OCI-LY7 (cell line): ENCODE data around the gene NBR1. TPM values are rescaled to one million over a fixed set of nuclear protein-coding genes. Genes with fewer than 3 reads are reported as not detected.
"Not testable (repeated sequence)": the region's sequence is repeated elsewhere in the genome, so short reads cannot be mapped to it uniquely, and the experiment has no call there.

Experiments
- BruUV-seq: library from RNA; stranded (reverse); fragments of 400-500 nt; replicated peaks from 2 replicates; lab custom pipeline; 2021; lab: Mats Ljungman, UMichigan
- CTCF ChIA-PET: fragments of 300-600 bp; sonication (Branson Sonifier 250); formaldehyde crosslinking; loops from one replicate; lab custom pipeline; 2022; ENCODE audit warnings: antibody characterized with exemption; ENCODE audit not compliant: unreplicated experiment; lab: Charles Lee
- POLR2A ChIA-PET: fragments of 300-600 bp; sonication (Branson Sonifier 250); formaldehyde crosslinking; loops from one replicate; lab custom pipeline; 2022; ENCODE audit warnings: antibody characterized with exemption; lab: Charles Lee
- DNase-seq: peaks from one replicate; pipeline ENCODE4 v3.0.0-alpha.2; 2015; ENCODE audit warnings: low spot score
- H2AFZ ChIP-seq: fragments of 200-600 bp; sonication (generic), shearing (Covaris generic); 2 replicates; pipeline ENCODE4 v1.6.1; 2014; ENCODE audit warnings: mild to moderate bottlenecking, antibody characterized with exemption, low read length, moderate library complexity
- H3K27ac ChIP-seq: fragments of 200-600 bp; sonication (generic); 2 replicates; pipeline ENCODE4 v1.5.1; 2014; ENCODE audit warnings: mixed run types, low read depth, mild to moderate bottlenecking, moderate library complexity, low read length, inconsistent platforms; ENCODE audit not compliant: poor library complexity, severe bottlenecking
- H3K36me3 ChIP-seq: fragments of 200-600 bp; sonication (generic); 2 replicates; pipeline ENCODE4 v1.6.1; 2014; ENCODE audit warnings: mild to moderate bottlenecking, antibody characterized with exemption, low read length, moderate library complexity, mixed read lengths; ENCODE audit not compliant: insufficient read depth
- H3K4me1 ChIP-seq: fragments of 200-600 bp; sonication (generic); 2 replicates; pipeline ENCODE4 v1.5.1; 2014; ENCODE audit warnings: mild to moderate bottlenecking, low read length; ENCODE audit not compliant: insufficient read depth, poor library complexity, severe bottlenecking
- H3K4me2 ChIP-seq: fragments of 200-600 bp; sonication (generic); 2 replicates; pipeline ENCODE4 v1.6.1; 2014; ENCODE audit warnings: mild to moderate bottlenecking, low read length
- H3K4me3 ChIP-seq: fragments of 200-600 bp; sonication (generic); 2 replicates; pipeline ENCODE4 v1.5.1; 2014; ENCODE audit warnings: mild to moderate bottlenecking, low read depth, low read length; ENCODE audit not compliant: poor library complexity, severe bottlenecking
- H3K79me2 ChIP-seq: fragments of 200-600 bp; sonication (generic); 2 replicates; pipeline ENCODE4 v1.6.1; 2016; ENCODE audit warnings: low read depth, mild to moderate bottlenecking, low read length, moderate library complexity, mixed read lengths; ENCODE audit not compliant: insufficient read depth
- H3K9me2 ChIP-seq: fragments of 200-600 bp; sonication (generic); 2 replicates; pipeline ENCODE4 v1.6.1; 2016; ENCODE audit warnings: mild to moderate bottlenecking, low read length, mixed read lengths; ENCODE audit not compliant: insufficient read depth
- H3K9me3 ChIP-seq: fragments of 200-600 bp; sonication (generic); 2 replicates; pipeline ENCODE4 v1.6.1; 2014; ENCODE audit warnings: mild to moderate bottlenecking, mixed run types, low read length, mixed read lengths
- H4K20me1 ChIP-seq: fragments of 200-600 bp; sonication (generic); 2 replicates; pipeline ENCODE4 v1.6.1; 2014; ENCODE audit warnings: mild to moderate bottlenecking, antibody characterized with exemption, low read length, moderate library complexity, mixed read lengths; ENCODE audit not compliant: insufficient read depth
- intact Hi-C: fragments of 100-400 bp; cut with micrococcal nuclease; formaldehyde crosslinking; loops from one replicate; pipeline ENCODE4 v1.10.0; 2022; ENCODE audit not compliant: unreplicated experiment
- total RNA-seq, 2 experiments: library from RNA; depleted of rRNA in 1 of 2; stranded (reverse); fragments of >200 nt in 1 of 2; shearing (Covaris generic) in 1 of 2; gene quantifications; 2 replicates each; pipeline ENCODE4 v1.2.3, GENCODE V29; 2014 to 2022

The NBR1 gene
- total RNA-seq, 2 experiments from 2014 or later = 16.2 to 38.6 TPM

GRCh38 chr17:43232021-43232699 lies 61.1 kb downstream of the NBR1 start:
- H3K9me3 ChIP-seq, H2AFZ ChIP-seq, POLR2A ChIA-PET, H3K4me1 ChIP-seq, H4K20me1 ChIP-seq, H3K9me2 ChIP-seq, intact Hi-C loops, CTCF ChIA-PET, H3K36me3 ChIP-seq, H3K79me2 ChIP-seq: not testable (repeated sequence)
- Histone ChIP-seq H3K4me2 (peak overlapping the region; percentile 58), H3K27ac (peak overlapping the region; percentile 3), H3K4me3 (peak overlapping the region; percentile 33)
- peak; percentile 13 for DNase-seq
- BruUV-seq = TSS peak; percentile 97

DNA sequence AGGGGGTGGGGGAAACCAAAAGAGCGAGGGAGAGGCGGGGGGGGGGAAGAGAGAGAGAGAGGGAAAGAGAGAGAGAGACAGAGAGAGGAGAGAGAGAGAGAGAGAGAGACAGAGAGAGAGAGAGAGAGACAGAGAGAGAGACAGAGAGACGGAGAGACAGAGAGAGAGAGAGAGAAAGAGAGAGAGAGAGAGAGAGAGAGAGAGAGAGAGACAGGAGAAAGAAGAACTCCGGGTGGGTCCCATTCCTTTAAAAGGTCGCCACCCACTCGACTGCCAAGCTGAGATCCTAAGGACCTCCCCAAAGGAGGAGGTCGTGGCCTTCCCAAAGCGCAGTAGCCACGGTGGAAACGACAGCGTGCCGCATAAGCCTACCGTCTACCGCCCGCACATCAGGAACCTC lies 62.2 kb downstream of the NBR1 start:
- H3K79me2 ChIP-seq, H3K9me3 ChIP-seq, DNase-seq, intact Hi-C loops, H4K20me1 ChIP-seq, POLR2A ChIA-PET, H3K4me3 ChIP-seq, H3K36me3 ChIP-seq, H2AFZ ChIP-seq, H3K4me1 ChIP-seq, H3K9me2 ChIP-seq, H3K27ac ChIP-seq, CTCF ChIA-PET, H3K4me2 ChIP-seq, BruUV-seq: not testable (repeated sequence)

GRCh38 chr17:43233877-43234276 lies 62.9 kb downstream of the NBR1 start, which contains the start of gene RNU2-1:
TSS of gene RNU2-1 (minus strand) at chr17:43233977.
- H3K9me2 ChIP-seq, H3K4me2 ChIP-seq, intact Hi-C loops, POLR2A ChIA-PET, CTCF ChIA-PET, BruUV-seq, H3K27ac ChIP-seq, H3K4me3 ChIP-seq, H3K4me1 ChIP-seq, H3K79me2 ChIP-seq, H3K36me3 ChIP-seq, H4K20me1 ChIP-seq, DNase-seq, H2AFZ ChIP-seq, H3K9me3 ChIP-seq: not testable (repeated sequence)

DNA sequence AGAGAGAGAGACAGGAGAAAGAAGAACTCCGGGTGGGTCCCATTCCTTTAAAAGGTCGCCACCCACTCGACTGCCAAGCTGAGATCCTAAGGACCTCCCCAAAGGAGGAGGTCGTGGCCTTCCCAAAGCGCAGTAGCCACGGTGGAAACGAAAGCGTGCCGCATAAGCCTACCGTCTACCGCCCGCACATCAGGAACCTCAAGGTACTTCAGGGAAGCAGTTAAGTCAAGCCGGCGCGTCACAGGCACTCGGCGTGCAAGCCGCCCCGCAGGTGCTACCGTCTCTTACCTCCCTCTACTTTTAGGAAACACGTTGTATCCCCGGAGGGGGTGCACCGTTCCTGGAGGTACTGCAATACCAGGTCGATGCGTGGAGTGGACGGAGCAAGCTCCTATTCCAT lies 68.6 kb downstream of the NBR1 start:
- H3K27ac ChIP-seq, H3K4me2 ChIP-seq, H3K4me1 ChIP-seq, DNase-seq, H2AFZ ChIP-seq, H3K36me3 ChIP-seq, intact Hi-C loops, H3K9me2 ChIP-seq, H3K4me3 ChIP-seq, CTCF ChIA-PET, H3K9me3 ChIP-seq, BruUV-seq, POLR2A ChIA-PET, H4K20me1 ChIP-seq, H3K79me2 ChIP-seq: not testable (repeated sequence)

- H3K27ac ChIP-seq, BruUV-seq, H2AFZ ChIP-seq, H4K20me1 ChIP-seq, H3K4me2 ChIP-seq, H3K9me3 ChIP-seq, DNase-seq, H3K36me3 ChIP-seq, H3K79me2 ChIP-seq, intact Hi-C loops, POLR2A ChIA-PET, CTCF ChIA-PET, H3K4me3 ChIP-seq, H3K4me1 ChIP-seq, H3K9me2 ChIP-seq: not testable (repeated sequence)
Measured at GRCh38 chr17:43240596-43241352, 69.8 kb downstream of the NBR1 start.

- H3K36me3 ChIP-seq, H3K9me3 ChIP-seq, CTCF ChIA-PET, H3K4me1 ChIP-seq, H2AFZ ChIP-seq, H3K27ac ChIP-seq, H3K79me2 ChIP-seq, POLR2A ChIA-PET, H3K4me3 ChIP-seq, DNase-seq, H4K20me1 ChIP-seq, H3K4me2 ChIP-seq, H3K9me2 ChIP-seq, intact Hi-C loops: not testable (repeated sequence)
- TSS peak; percentile 74 for BruUV-seq
Measured at GRCh38 chr17:43246456-43246855, 75.4 kb downstream of the NBR1 start.
